ENCODE data around the gene MTMR11. TPM values are rescaled to one million over a fixed set of nuclear protein-coding genes. Genes with fewer than 3 reads are reported as not detected.
"Not testable (repeated sequence)": the region's sequence is repeated elsewhere in the genome, so short reads cannot be mapped to it uniquely, and the experiment has no call there.

MTMR11 gene
- total and polyA plus RNA-seq, 2 experiments from 2014 or later = 2.4 to 3.6 TPM

GRCh38 chr1:149886396-149887195, 50.1 kb downstream of the MTMR11 start (continued):
- no peak for TF ChIP-seq ZNF462 (CRISPR knock-in tag; IDR thresholded peaks at IDR 0.05)
- TF ChIP-seq REST (IDR thresholded peaks at IDR 0.05; ENCODE audit: unreplicated experiment) = peak; percentile 14

GRCh38 chr1:149886121-149886395, 50.6 kb downstream of the MTMR11 start:
- H3K9me2 ChIP-seq (ENCODE audit: insufficient read depth); ATAC-seq; H3K79me2 ChIP-seq (replicated peaks; ENCODE audit: insufficient read depth); H3K27me3 ChIP-seq (ENCODE audit: insufficient read depth); H3K27me3 Mint-ChIP-seq (ENCODE audit: insufficient read depth, low read depth, poor library complexity); H3K4me3 Mint-ChIP-seq; H3K36me3 ChIP-seq (ENCODE audit: insufficient read depth); H4K20me1 ChIP-seq (replicated peaks; ENCODE audit: insufficient read depth); H3K9me3 Mint-ChIP-seq; H3K4me1 Mint-ChIP-seq; H3K36me3 Mint-ChIP-seq (ENCODE audit: low read depth); H2AFZ ChIP-seq; DNase-seq (ENCODE audit: low spot score); H3K27ac Mint-ChIP-seq; H3K4me1 ChIP-seq (ENCODE audit: insufficient read depth): not testable (repeated sequence)
- Histone ChIP-seq H3K4me3 (peak overlapping the region; percentile 87), H3F3A (replicated peaks; ENCODE audit: low read depth) (peaks cover 12% of the 10 kb centered on the region; the same call in 1 of the 2 replicates), H3K4me2 (peak overlapping the region; percentile 80), H3K27ac (ENCODE audit: low read depth) (peak overlapping the region; percentile 99)

Measured in GM23338 (cell line).